Measurements from ENCODE around the gene CLSTN3.
"Not testable (repeated sequence)": the region's sequence is repeated elsewhere in the genome, so short reads cannot be mapped to it uniquely, and the experiment has no call there.

Gene CLSTN3

DNA sequence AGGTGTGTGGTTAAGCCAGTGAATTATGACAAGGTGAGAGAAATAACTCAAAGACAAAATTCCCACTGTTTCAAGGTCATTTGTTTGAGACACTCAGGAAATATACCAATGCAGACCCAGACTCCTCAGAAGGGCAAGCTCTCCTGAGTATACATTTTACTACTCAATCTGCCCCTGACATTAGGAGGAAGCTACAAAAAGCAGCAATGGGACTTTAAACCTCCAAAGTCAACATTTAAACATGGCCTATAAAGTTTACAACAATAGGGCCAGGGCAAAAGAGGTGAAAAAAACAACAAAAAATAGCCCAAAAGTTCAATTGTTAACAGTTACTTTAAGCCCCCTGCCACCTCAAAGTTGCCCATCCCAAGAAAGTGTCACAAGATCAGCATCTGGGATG, 39.8 kb downstream of the CLSTN3 start:
- Histone ChIP-seq H3K4me3 (no peak overlapping the region), H3K27ac (no peak overlapping the region)

GRCh38 chr12:7171854-7172253, 41.7 kb downstream of the CLSTN3 start:
- no peak overlapping the region for H3K27ac ChIP-seq
- H3K4me3 ChIP-seq: no peak overlapping the region

GRCh38 chr12:7175493-7175892, 45.3 kb downstream of the CLSTN3 start:
- Histone ChIP-seq H3K4me3 (no peak overlapping the region), H3K27ac (no peak overlapping the region)

GRCh38 chr12:7176595-7176994, 46.4 kb downstream of the CLSTN3 start:
- H3K4me3 ChIP-seq: no peak overlapping the region
- H3K27ac ChIP-seq: no peak overlapping the region

- Histone ChIP-seq H3K27ac (no peak overlapping the region), H3K4me3 (no peak overlapping the region)
Observed at GRCh38 chr12:7178481-7178880, 48.3 kb downstream of the CLSTN3 start.

- no peak overlapping the region for H3K4me3 ChIP-seq
- no peak overlapping the region for H3K27ac ChIP-seq
Observed at GRCh38 chr12:7180685-7181084, 50.5 kb downstream of the CLSTN3 start.

DNA sequence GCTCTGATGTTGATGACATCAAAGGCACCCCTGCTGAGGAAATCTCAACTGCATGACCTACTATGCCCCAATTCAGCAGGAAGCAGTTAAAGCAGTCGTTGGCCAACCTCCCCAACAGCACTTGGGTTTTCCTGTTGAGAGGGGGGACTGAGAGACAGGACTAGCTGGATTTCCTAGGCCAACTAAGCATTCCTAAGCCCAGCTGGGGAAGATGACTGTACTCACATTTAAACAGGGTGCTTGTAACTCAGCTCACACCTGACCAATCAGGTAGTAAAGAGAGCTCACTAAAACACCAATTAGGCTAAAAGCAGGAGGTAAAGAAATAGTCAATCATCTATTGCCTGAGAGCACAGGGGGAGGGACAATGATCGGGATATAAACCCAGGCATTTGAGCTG, 55.9 kb downstream of the CLSTN3 start:
- not testable (repeated sequence) for H3K4me3 ChIP-seq, H3K27ac ChIP-seq

DNA sequence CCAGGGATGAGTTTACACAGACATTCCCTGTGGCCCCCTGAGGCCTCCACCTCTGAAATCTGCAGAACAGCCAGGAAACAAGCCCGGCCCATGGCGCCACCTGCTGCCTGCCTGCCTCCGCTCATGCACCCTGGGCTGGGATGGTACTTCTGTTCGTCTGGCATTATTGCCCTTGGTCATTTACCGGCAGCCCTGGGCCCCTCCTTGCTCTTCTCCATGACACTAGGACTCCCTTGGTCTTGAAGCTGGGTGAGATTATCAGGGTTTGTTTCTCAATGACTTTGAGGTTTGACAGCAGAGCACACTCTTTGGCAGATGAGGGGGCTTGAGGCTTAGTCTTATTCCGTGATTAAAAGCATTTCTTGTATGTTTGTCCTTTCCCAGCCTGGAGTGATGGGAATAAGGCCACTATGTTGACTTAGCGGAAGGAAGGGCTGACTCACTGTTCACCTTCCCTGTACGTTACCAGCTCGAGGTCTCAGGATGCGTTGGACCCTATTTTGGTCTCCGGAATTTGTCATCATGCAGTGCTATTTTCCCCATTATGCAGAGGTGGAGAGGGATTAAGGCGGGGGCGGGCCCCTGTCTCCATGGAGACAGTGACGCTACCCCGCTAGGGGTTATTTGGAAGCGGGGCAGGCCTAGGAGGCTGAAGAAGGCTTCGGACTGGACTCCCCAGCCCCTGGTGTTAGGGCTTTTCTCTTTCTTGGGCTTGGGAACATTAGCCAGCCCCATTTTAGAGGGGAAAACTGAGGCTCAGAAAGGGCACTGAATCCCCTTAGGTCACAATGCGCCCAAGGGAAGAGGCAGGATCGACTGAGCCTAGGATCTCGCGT, 58.6 kb downstream of the CLSTN3 start:
- H3K27ac ChIP-seq: peak overlapping the region; percentile 54 to 99 (median 91)

GRCh38 chr12:7189398-7190267, 59.5 kb downstream of the CLSTN3 start, which contains the start of gene PEX5:
PEX5 (plus strand) TSS chr12:7189686; CDS start chr12:7190378, 692 bp downstream.
- Histone ChIP-seq H3K27ac (peak within 1 kb of the TSS; percentile 54 to 99 (median 91)), H3K4me3 (peak within 1 kb of the TSS; percentile 50 to 93 (median 84))

More for the DNA sequence above, 58.6 kb downstream of the CLSTN3 start:
- peak overlapping the region; percentile 50 to 93 (median 84) for H3K4me3 ChIP-seq

DNA sequence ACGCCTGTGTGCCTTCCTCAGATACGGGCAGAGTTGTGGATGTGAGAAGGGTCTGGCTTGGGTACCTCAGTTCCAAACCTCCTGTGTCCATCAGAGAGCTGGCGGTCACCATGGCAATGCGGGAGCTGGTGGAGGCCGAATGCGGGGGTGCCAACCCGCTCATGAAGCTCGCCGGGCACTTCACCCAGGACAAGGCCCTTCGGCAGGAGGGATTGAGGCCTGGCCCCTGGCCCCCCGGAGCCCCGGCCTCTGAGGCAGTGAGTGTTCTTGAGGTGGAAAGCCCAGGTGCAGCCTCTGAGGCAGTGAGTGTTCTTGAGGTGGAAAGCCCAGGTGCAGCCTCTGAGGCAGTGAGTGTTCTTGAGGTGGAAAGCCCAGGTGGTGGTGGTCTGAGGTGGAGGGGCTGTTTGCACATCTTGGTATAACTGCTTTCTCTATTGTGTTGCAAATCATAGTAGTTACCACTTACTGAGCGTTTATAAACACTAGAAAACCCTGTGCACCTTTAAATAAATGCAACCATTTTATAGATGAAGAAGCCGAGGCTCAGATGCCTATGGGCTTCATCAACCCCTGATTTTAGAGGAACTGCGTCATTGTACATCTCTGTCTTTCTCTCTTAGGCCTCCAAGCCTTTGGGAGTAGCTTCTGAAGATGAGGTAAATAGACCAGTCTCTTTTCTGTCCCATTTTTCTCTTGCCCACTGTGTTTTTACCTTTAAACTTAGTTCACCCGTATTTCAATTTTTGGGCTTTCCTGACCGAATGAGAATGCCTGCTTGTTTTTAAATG, 60.3 kb downstream of the CLSTN3 start:
- Histone ChIP-seq H3K4me3 (peak overlapping the region; percentile 50 to 93 (median 84)), H3K27ac (peak overlapping the region in 19 of 21 experiments; percentile 67 to 99 (median 92))

GRCh38 chr12:7193674-7194073, 63.5 kb downstream of the CLSTN3 start:
- Histone ChIP-seq H3K4me3 (no peak overlapping the region), H3K27ac (no peak overlapping the region)

GRCh38 chr12:7197841-7198240, 67.7 kb downstream of the CLSTN3 start:
- no peak overlapping the region for H3K4me3 ChIP-seq
- peak overlapping the region in 1 of 21 experiments; percentile 59 for H3K27ac ChIP-seq

DNA sequence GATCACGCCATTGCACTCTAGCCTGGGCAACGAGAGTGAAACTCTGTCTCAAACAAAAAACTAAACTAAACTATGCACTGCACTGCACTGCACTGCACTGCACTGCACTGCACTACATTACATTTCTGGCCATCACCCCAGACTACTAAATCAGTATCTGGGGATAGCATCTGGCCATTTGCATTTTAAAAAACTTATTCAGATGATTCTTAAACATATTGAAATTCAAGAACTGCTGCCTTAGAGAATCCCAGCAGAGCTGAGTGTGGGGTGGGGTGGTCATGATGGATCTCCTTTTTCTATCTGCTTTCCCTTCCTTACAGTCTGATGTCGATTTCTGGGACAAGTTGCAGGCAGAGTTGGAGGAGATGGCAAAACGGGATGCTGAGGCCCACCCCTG, 72.9 kb downstream of the CLSTN3 start:
- H3K4me3 ChIP-seq: no peak overlapping the region
- H3K27ac ChIP-seq: no peak overlapping the region

DNA sequence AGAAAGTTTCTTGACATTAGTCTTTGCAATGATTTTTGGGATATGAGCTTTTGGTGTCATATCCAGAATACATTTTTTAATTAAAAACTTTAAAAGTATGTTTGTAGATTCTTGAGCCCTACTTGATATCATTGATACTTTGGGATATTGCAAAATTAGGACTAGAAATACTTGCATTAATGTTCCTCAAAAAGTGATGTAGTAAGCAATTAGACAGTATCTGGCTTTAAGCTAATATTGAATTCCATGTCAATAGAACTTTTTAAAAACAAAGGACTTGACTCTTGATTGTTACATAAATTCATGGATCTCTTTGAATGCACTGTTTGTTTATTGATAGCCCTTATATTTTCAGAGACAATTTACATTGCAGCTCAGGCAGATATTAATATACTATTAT, 74.9 kb downstream of the CLSTN3 start:
- H3K27ac ChIP-seq: no peak overlapping the region
- no peak overlapping the region for H3K4me3 ChIP-seq

DNA sequence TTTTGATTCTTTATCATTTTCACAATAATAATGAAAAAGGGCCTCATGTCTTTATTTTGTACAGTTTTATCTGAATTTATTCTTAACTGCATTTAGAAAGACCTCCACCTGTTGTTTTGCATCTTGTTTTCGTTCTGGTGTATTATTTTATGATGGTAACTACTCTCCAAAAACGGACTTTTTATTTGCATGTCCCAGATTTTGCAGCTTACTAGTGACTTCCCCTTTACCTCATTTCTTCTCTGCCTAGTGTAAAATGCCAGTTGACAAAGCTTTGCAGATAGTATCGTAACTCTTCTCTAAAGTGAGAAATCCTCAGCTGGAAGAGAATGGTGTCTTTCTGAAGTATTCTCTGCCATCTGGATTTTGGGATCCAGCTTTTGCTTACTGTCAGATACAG, 76.5 kb downstream of the CLSTN3 start:
- H3K4me3 ChIP-seq: no peak overlapping the region
- H3K27ac ChIP-seq: no peak overlapping the region

GRCh38 chr12:7207866-7208625, 77.9 kb downstream of the CLSTN3 start:
- no peak overlapping the region for H3K27ac ChIP-seq
- H3K4me3 ChIP-seq: no peak overlapping the region

Measured in skin epidermis (tissue), 12 donors.